Neuronal stem cell (in vitro differentiated cells): ENCODE measurements around the gene FMN1.
A peak's percentile ranks its signal among the peaks of the same experiment; 100 is the strongest.

ENCODE experiments used
- DNase-seq: peaks from one replicate; pipeline ENCODE4 v3.0.0-alpha.2; 2013; ENCODE audit warnings: low spot score
- H2AFZ ChIP-seq: one replicate; pipeline ENCODE4 v1.6.1; 2013; ENCODE audit warnings: mild to moderate bottlenecking, low read length, inconsistent platforms
- H2AK5ac ChIP-seq: 2 replicates; pipeline ENCODE4 v1.6.1; 2013; ENCODE audit warnings: low read depth, mild to moderate bottlenecking, inconsistent platforms, low read length, moderate library complexity, mixed read lengths
- H2BK120ac ChIP-seq: 2 replicates; pipeline ENCODE4 v1.6.1; 2013; ENCODE audit warnings: low read depth, mild to moderate bottlenecking, inconsistent platforms, low read length, moderate library complexity, mixed read lengths
- H2BK12ac ChIP-seq: one replicate; pipeline ENCODE4 v1.6.1; 2013; ENCODE audit warnings: low read length, inconsistent platforms
- H2BK15ac ChIP-seq: 2 replicates; pipeline ENCODE4 v1.6.1; 2013; ENCODE audit warnings: mild to moderate bottlenecking, low read length, inconsistent platforms, mixed read lengths
- H2BK5ac ChIP-seq: one replicate; pipeline ENCODE4 v1.6.1; 2013; ENCODE audit warnings: inconsistent platforms, mild to moderate bottlenecking, low read length, moderate library complexity
- H3K14ac ChIP-seq: one replicate; pipeline ENCODE4 v1.6.1; 2013; ENCODE audit warnings: low read length, inconsistent platforms
- H3K18ac ChIP-seq: 2 replicates; pipeline ENCODE4 v1.6.1; 2013; ENCODE audit warnings: low read length, inconsistent platforms
- H3K23ac ChIP-seq: 2 replicates; pipeline ENCODE4 v1.6.1; 2013; ENCODE audit warnings: low read depth, mild to moderate bottlenecking, mixed read lengths, low read length, inconsistent platforms; ENCODE audit not compliant: poor library complexity
- H3K27ac ChIP-seq: replicated peaks from 3 replicates; pipeline ENCODE4 v1.5.1; 2013; ENCODE audit warnings: low read length, inconsistent platforms
- H3K27me3 ChIP-seq, 3 experiments: 2 replicates each; pipeline ENCODE4 v1.6.1; 2013; ENCODE audit warnings: low read length in 3 of 3, mild to moderate bottlenecking in 2 of 3, inconsistent platforms in 1 of 3, low read depth in 1 of 3, mixed read lengths in 1 of 3, moderate library complexity in 1 of 3; ENCODE audit not compliant: control insufficient read depth in 3 of 3, insufficient read depth in 3 of 3
- H3K36me3 ChIP-seq, 2 donors: replicated peaks in 1 of 2; 2 replicates each; pipeline ENCODE4 v1.6.1; 2013; ENCODE audit warnings: low read length in 2 of 2; ENCODE audit not compliant: control insufficient read depth in 2 of 2, insufficient read depth in 2 of 2
- H3K4ac ChIP-seq: 2 replicates; pipeline ENCODE4 v1.6.1; 2013; ENCODE audit warnings: inconsistent platforms, mild to moderate bottlenecking, low read length, moderate library complexity
- H3K4me1 ChIP-seq, 2 donors: 1 replicate in 1 of 2; 2 replicates in 1 of 2; pipeline ENCODE4 v1.6.1; 2013; ENCODE audit warnings: low read length in 2 of 2, low read depth in 1 of 2; ENCODE audit not compliant: control insufficient read depth in 2 of 2, insufficient read depth in 1 of 2
- H3K4me2 ChIP-seq: one replicate; pipeline ENCODE4 v1.6.1; 2013; ENCODE audit warnings: mild to moderate bottlenecking, low read length, inconsistent platforms; ENCODE audit not compliant: insufficient read depth, poor library complexity, severe bottlenecking
- H3K4me3 ChIP-seq, 2 donors: 2 replicates each; pipeline ENCODE4 v1.5.1; 2013; ENCODE audit warnings: low read length in 2 of 2, mild to moderate bottlenecking in 2 of 2, inconsistent platforms in 1 of 2, moderate library complexity in 1 of 2
- H3K79me1 ChIP-seq: one replicate; pipeline ENCODE4 v1.6.1; 2013; ENCODE audit warnings: low read depth, mild to moderate bottlenecking, inconsistent platforms, low read length, moderate library complexity
- H3K9ac ChIP-seq: one replicate; pipeline ENCODE4 v1.6.1; 2013; ENCODE audit warnings: mild to moderate bottlenecking, low read depth, low read length, inconsistent platforms; ENCODE audit not compliant: poor library complexity
- H3K9me3 ChIP-seq, 2 donors: replicated peaks in 1 of 2; 2 replicates each; pipeline versions ENCODE3 to v1.6.1; 2013; ENCODE audit warnings: low read length in 2 of 2, mild to moderate bottlenecking in 2 of 2, inconsistent platforms in 1 of 2, low read depth in 1 of 2, mixed read lengths in 1 of 2, moderate library complexity in 1 of 2; ENCODE audit not compliant: control insufficient read depth in 2 of 2, insufficient read depth in 1 of 2
- H4K8ac ChIP-seq: one replicate; pipeline ENCODE4 v1.6.1; 2013; ENCODE audit warnings: low read depth, mild to moderate bottlenecking, inconsistent platforms, low read length, moderate library complexity
- H4K91ac ChIP-seq: one replicate; pipeline ENCODE4 v1.6.1; 2013; ENCODE audit warnings: low read length, low read depth, mild to moderate bottlenecking, inconsistent platforms; ENCODE audit not compliant: poor library complexity
- WGBS, 2 donors: extraction: QIAGEN DNeasy Blood & Tissue Kit; methylation state at CpG; one replicate each; pipeline ENCODE4 v1.1.7; 2013; ENCODE audit warnings: missing lambda C conversion rate in 2 of 2, mixed read lengths in 1 of 2; ENCODE audit not compliant: insufficient read length in 2 of 2, insufficient replicate concordance in 1 of 2; ENCODE audit errors: extremely low coverage in 2 of 2; 5-methylcytosine and 5-hydroxymethylcytosine counted together

The FMN1 gene

DNA sequence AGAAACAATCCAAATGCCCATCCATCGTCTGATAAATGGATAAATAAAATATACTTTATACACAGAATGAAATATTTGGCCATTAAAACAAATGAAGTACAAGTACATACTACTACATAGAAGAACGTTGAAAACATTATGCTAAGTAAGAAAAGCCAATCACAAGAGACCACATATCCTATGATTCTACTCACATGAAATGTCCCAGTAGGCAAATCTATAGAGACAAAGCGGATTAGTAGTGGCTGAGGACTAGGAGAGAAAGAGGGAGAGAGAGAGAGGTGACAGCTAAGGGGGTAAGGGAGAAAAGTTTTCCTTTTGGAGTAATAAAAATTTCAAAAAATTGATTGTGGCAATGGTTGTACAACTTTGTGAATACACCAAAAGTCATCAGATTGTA, 329.7 kb downstream of the FMN1 start:
- H4K91ac ChIP-seq = no peak overlapping the region
- H2BK120ac ChIP-seq = no peak overlapping the region
- no peak overlapping the region for H3K4me3 ChIP-seq
- H2AFZ ChIP-seq = no peak overlapping the region
- H3K4me2 ChIP-seq = no peak overlapping the region
- no peaks in the 10 kb centered on the region for H3K27me3 ChIP-seq
- no peaks in the 10 kb centered on the region for H3K36me3 ChIP-seq
- no peaks in the 10 kb centered on the region for H3K9me3 ChIP-seq
- WGBS, 2 donors = no CpG with 5 or more reads among the region's 3 CpGs
- H3K4me1 ChIP-seq = peaks cover 14 to 18% of the 10 kb centered on the region in 2 donors
- no peak overlapping the region for H3K4ac ChIP-seq
- DNase-seq = no peak
- H2AK5ac ChIP-seq = no peak overlapping the region
- no peak overlapping the region for H2BK5ac ChIP-seq
- no peak overlapping the region for H3K23ac ChIP-seq
- no peak overlapping the region for H4K8ac ChIP-seq
- H3K14ac ChIP-seq = no peak overlapping the region
- H3K18ac ChIP-seq = no peak overlapping the region
- no peak overlapping the region for H3K9ac ChIP-seq
- no peak overlapping the region for H2BK12ac ChIP-seq
- H2BK15ac ChIP-seq = no peak overlapping the region
- no peak overlapping the region for H3K27ac ChIP-seq
- H3K79me1 ChIP-seq = no peaks in the 10 kb centered on the region

DNA sequence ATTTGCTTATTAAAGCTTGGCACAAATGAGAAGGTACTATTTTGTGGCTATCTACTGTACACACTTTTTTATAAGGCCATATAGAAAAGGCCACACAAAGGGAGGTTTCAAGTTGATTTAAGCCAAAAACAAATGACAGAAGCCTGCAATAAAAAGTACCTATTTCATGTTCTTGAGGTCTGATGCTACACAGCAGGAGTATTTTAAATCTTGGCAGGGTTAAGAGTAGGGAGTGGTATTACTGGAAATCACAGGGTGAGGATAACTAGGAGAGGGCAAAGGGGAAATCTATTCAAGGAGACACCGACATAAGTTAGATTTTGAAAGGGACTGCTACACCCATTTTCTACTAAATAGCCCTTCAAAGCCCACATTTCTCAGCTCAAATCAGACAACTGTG, 330.5 kb downstream of the FMN1 start:
- Histone ChIP-seq H2AFZ (no peak overlapping the region), H3K14ac (no peak overlapping the region), H2BK15ac (no peak overlapping the region), H3K4ac (no peak overlapping the region), H3K4me3 (no peak overlapping the region), H2BK120ac (no peak overlapping the region), H4K91ac (no peak overlapping the region), H4K8ac (no peak overlapping the region), H3K23ac (no peak overlapping the region), H3K27ac (no peak overlapping the region), H3K79me1 (no peaks in the 10 kb centered on the region), H3K9ac (no peak overlapping the region), H3K4me2 (no peak overlapping the region), H3K18ac (no peak overlapping the region), H3K27me3 (no peaks in the 10 kb centered on the region), H2BK12ac (no peak overlapping the region), H2BK5ac (no peak overlapping the region), H2AK5ac (no peak overlapping the region), H3K36me3 (no peaks in the 10 kb centered on the region), H3K4me1 (peaks cover 14 to 16% of the 10 kb centered on the region in 2 donors), H3K9me3 (no peaks in the 10 kb centered on the region)
- no peak for DNase-seq
- WGBS, 2 donors = no CpG with 5 or more reads among the region's 1 CpG

DNA sequence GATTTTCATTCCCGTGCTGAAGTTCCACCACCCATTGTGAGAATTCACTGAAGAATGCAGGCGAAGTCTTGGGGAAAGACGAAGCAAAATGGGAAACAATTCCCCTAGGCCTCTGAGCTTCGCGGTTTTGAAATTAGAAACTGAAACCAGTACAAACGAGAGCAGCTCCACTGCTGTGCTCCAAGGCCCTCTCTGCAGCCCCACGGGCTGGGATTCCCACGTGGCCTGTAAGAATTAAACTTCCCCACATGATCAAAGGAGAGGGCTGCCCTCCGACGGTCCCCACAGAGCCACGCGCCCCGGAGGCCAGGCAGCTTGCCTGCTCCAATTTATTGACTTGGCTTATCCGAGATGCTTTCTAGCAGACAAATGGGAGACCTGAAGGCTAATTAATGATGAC, 332.8 kb downstream of the FMN1 start:
- Histone ChIP-seq H2BK120ac (no peak overlapping the region), H3K4me1 (peaks cover 9 to 10% of the 10 kb centered on the region in 2 donors), H3K4ac (no peak overlapping the region), H3K9ac (no peak overlapping the region), H4K8ac (no peak overlapping the region), H3K4me2 (no peak overlapping the region), H3K27ac (no peak overlapping the region), H3K18ac (peak overlapping the region; percentile 37), H2BK12ac (no peak overlapping the region), H3K36me3 (no peaks in the 10 kb centered on the region), H3K27me3 (no peaks in the 10 kb centered on the region), H2BK15ac (no peak overlapping the region), H3K14ac (no peak overlapping the region), H3K9me3 (no peaks in the 10 kb centered on the region), H3K4me3 (peak overlapping the region in 1 of 2 donors; percentile 29), H2BK5ac (no peak overlapping the region), H3K79me1 (no peaks in the 10 kb centered on the region), H2AK5ac (no peak overlapping the region), H3K23ac (no peak overlapping the region), H4K91ac (no peak overlapping the region), H2AFZ (peak overlapping the region; percentile 82)
- no CpG with 5 or more reads among the region's 14 CpGs for WGBS, 2 donors
- peak; percentile 9 for DNase-seq

DNA sequence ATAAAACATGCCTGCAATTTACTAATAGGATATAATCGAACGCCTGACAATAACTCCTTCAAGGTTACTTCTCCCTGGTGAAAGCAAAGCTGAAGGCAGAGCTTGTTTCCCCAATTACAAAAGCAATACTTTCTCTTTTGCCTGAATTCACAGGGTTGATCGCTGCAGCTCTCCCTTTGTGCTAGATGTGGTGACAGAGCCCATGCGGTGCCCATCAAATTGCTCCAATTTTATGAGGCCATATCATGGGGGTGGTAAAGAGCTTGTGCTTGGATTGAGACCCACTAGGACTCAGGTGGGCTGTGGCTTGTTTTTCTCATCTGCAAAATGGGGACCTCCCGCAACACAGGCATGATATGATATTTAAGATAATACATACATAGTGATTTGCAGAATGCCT, 333.3 kb downstream of the FMN1 start:
- Histone ChIP-seq H3K9ac (no peak overlapping the region), H2AFZ (peak overlapping the region; percentile 82), H3K14ac (no peak overlapping the region), H3K4ac (no peak overlapping the region), H3K27ac (no peak overlapping the region), H3K9me3 (no peaks in the 10 kb centered on the region), H3K4me2 (no peak overlapping the region), H3K79me1 (no peaks in the 10 kb centered on the region), H3K23ac (no peak overlapping the region), H3K4me1 (peaks cover 5 to 10% of the 10 kb centered on the region in 2 donors), H2AK5ac (no peak overlapping the region), H3K4me3 (no peak overlapping the region), H2BK12ac (no peak overlapping the region), H4K8ac (no peak overlapping the region), H3K36me3 (no peaks in the 10 kb centered on the region), H2BK15ac (no peak overlapping the region), H2BK120ac (no peak overlapping the region), H3K27me3 (no peaks in the 10 kb centered on the region), H4K91ac (no peak overlapping the region), H3K18ac (no peak overlapping the region), H2BK5ac (no peak overlapping the region)
- no CpG with 5 or more reads among the region's 5 CpGs for WGBS, 2 donors
- no peak for DNase-seq
